NCI-H526 treated with DMSO at 0.1 percent for 48 hours (cell line): ENCODE measurements around the gene DNAAF6.

Source experiments
- DNase-seq: peaks from one replicate; lab custom pipeline; 2025; lab: John Stamatoyannopoulos, UW

The DNAAF6 gene

DNA sequence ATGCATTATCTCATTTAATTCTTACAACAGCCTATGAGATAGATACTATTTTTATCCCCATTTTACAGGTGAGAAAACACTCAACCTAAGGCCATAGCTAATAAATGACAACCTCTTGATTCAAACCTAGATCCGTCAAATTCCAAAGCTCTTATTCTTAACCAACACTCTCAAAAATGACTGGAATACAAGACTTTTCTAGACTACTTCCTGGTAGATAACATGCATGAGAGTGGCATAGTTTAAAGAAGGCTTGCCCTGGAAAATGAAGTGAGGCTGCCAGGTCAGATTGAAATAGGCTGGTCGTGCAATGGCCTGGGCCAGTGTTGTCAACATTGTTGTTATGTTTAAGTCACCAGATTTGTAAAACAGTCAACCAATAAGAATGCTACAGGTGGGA, 86.6 kb downstream of the DNAAF6 start:
- no peak for DNase-seq
